AG20443 (cell line): Measurements from ENCODE around the gene NLRP6.
"Not testable (repeated sequence)": the region's sequence is repeated elsewhere in the genome, so short reads cannot be mapped to it uniquely, and the experiment has no call there.

Experiments
- DNase-seq: peaks from one replicate; pipeline ENCODE4 v3.0.0; 2012; ENCODE audit warnings: low spot score, mixed read lengths

The NLRP6 gene

DNA sequence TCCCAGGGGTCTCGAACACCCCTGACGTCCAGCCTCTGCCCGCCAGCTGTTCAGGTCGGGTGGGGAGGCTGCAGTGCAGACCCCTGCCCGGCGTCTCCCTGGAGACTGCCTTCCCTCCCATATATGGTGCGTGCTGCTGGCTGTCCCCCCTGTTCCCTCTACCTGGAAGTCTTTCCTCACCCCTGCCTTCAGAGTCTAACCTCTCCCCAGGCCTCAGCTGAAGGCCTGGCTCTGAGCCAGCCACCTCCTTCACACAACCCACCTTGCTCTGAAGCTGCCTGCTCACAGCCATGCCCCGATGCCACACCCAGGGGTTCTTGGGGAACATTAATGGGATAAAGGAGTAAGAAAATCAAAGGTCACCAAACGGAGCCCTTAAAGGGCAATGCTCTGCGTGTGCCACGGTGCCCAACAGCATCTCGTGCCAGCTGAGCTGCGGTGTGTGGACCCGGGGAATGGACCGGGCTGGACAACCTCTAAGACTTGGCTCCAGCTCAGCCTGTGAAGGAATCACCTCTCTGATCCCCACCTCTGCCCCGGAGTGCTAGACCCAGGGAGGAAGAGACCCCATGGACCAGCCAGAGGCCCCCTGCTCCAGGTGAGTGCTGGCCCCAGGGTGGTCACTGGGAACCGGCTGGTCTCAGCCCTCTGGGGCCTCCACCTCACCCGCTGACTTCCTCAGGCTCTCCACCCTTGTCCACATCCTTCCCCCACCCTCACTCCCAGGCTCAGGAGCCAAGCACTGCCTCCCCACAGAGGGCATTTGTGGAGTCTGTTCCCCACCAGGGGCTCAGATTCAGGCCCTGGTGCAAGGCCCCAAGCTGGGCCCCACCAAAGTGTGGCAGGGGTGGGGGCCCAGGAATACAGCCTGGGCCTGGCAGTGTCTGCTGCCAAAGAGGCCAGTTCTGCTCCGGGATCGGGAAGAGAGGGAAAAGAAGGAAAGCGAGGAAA, at the start of gene NLRP6:
TSS of gene NLRP6 (plus strand) at position 407 of the 951 bp plus-strand sequence. CDS start at position 570, 163 bp downstream.
- no peak for DNase-seq

DNA sequence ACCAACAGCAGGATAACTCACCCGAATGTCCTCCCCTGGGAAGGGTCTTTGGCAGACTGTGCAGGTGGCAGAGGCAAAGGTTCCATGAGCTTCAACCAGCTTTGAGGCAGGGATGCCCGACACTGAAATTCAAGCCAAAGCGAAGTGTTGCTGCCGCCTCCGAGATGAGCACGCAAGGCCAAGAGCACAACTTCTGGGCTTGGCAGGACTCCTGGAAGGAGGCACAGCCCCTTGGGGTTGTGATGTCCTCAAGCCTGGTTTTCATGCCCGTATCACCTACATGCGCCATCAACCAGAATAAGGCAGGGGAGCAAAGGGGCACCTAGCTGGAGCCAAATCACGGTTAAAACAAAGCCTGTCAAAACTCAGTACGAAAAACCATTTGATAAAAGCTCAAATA, 47.8 kb upstream of the NLRP6 start:
- DNase-seq: no peak

GRCh38 chr11:232783-233565, 45.2 kb upstream of the NLRP6 start:
- no peak for DNase-seq

DNA sequence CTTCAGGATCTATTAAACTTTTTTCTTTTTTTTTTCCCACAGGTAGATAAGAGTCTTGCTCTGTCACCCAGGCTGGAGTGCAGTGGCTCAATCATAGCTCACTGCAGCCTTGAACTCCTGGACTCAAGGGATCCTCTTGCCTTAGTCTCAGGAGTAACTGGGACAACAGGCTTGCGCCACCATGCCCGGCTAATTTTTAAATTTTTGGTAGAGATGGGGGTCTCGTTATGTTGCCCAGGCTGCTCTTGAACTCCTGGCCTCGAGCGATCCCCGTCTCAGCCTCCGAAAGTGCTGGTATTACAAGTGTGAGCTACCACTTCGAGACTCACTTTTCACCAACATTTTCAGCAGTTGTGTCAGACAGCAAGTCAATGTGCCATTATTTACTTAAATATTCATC, 43.0 kb upstream of the NLRP6 start:
- DNase-seq: no peak

GRCh38 chr11:235609-235996, 42.6 kb upstream of the NLRP6 start:
- no peak for DNase-seq

GRCh38 chr11:235997-236773, 42.0 kb upstream of the NLRP6 start, which contains the start of gene SIRT3:
Gene SIRT3, minus strand, starts transcription at chr11:236342. Its CDS starts 14 bp downstream, at chr11:236328.
- peak; percentile 98 for DNase-seq

- DNase-seq: peak; percentile 97
Measured at GRCh38 chr11:236774-237767, 41.1 kb upstream of the NLRP6 start, which contains the start of gene PSMD13. Gene PSMD13, plus strand, starts transcription at chr11:236976. Its CDS starts 74 bp downstream, at chr11:237050.

DNA sequence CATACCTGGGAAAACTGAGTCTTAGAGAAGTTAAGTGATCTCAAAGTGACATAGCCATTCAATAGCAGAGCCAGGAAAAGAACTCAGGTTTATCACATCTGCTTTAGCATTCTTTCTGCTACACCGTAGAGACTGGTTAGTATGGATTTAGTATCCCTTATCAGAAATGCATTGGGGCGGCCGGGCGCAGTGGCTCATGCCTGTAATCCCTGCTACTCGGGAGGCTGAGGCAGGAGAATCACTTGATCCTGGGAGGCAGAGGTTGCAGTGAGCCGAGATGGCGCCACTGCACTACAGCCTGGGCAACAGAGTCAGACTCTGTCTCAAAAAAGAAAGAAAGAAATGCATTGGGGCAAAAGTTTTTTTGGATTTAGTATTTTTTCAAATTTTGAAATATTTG, 39.9 kb upstream of the NLRP6 start:
- not testable (repeated sequence) for DNase-seq

DNA sequence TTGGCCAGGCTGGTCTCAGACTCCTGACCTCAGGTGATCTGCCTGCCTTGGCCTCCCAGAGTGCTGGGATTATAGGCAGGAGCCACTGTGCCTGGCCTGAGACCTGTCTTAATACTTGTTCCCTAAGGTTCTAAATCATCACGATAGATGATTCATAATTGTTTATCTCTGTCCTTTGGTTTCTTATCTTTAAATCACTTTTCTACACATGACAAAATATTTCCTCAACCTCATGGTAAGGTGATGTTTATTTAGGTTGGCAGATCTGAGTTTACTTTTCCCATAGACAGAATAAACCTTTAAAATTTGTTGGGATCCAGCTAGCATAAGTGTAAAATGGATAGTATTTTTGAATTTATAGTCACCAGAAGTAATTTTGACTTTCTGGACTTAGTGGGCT, 37.9 kb upstream of the NLRP6 start:
- DNase-seq: no peak

GRCh38 chr11:241634-242033, 36.6 kb upstream of the NLRP6 start:
- no peak for DNase-seq

DNA sequence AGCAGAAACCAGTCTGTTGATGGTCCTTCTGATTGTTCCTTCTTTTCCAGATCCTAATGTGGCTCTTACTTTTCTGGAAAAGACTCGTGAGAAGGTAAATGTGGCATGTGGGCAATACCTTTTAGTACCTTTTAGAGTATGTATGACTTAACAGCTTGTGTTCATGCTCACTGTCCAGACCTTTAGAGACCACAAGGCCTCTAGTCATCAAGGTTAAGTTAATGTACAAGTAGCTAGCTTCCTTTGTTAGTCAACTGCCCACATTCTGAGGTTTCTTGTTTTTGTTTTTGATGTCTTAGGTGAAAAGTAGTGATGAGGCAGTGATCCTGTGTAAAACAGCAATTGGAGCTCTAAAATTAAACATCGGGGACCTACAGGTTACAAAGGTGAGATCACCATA, 33.8 kb upstream of the NLRP6 start:
- DNase-seq: no peak

DNA sequence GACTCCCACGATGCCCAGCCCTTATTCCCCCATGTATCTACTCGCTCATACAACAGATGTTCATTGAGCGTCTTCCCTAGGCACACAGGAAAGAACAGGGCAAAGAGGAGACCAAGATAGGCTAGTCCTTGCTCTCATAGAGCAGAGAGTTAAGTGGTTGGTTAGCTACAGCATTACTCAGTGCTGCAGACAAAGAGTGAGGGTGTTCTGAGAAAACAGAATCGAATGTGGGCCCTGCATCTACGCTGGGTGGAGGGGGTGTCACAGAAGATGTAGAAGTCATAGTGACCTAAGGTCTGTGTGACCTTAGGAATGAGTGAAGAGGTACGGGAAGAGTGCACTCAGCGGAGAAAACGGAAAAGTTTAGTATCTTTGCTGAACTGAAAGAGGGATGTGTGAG, 29.1 kb upstream of the NLRP6 start:
- DNase-seq: no peak

GRCh38 chr11:250274-250673, 27.9 kb upstream of the NLRP6 start:
- DNase-seq: no peak

DNA sequence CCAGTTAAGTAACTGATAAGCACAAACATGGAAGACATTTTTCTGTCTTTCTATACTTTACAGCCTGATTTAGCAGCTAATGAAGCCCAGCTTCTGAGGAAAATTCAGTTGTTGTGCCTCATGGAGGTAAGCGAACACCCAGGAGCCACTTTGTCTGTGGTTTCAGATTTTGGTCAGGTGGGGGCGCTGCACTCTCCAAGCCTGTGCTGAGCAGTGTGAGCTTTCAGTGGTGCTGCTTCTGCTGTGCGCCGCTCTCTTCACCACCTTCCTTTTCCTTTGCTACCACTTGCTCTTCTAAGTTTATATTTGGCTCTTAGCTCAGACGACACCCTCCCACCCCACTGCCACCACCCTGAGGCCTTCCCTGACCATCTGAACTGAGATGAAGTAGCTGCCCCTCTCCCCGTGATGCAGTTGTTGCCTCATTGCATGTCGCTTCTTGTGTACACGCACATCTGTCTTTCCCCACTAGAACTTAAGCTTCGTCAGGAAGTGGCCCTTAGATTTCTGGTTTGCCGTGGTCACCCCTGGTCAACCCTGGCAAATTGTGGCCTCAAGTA, 27.4 kb upstream of the NLRP6 start:
- DNase-seq: peak; percentile 67

DNA sequence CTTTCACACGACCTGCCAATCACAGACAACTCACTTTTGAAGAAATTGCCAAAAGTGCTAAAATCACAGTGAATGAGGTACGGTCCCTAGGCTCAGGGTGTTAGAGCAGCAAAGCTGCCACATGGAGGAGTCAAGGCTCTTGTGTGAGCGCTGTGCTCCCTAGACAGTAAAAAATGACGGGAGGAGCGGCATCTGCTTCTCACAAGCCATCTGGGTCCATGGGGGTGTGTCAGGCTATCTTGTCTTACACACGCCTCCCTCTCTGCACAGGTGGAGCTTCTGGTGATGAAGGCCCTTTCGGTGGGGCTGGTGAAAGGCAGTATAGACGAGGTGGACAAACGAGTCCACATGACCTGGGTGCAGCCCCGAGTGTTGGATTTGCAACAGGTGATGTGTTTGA, 26.7 kb upstream of the NLRP6 start:
- DNase-seq: no peak

- DNase-seq: no peak
Measured at GRCh38 chr11:252666-253065, 25.5 kb upstream of the NLRP6 start.

DNA sequence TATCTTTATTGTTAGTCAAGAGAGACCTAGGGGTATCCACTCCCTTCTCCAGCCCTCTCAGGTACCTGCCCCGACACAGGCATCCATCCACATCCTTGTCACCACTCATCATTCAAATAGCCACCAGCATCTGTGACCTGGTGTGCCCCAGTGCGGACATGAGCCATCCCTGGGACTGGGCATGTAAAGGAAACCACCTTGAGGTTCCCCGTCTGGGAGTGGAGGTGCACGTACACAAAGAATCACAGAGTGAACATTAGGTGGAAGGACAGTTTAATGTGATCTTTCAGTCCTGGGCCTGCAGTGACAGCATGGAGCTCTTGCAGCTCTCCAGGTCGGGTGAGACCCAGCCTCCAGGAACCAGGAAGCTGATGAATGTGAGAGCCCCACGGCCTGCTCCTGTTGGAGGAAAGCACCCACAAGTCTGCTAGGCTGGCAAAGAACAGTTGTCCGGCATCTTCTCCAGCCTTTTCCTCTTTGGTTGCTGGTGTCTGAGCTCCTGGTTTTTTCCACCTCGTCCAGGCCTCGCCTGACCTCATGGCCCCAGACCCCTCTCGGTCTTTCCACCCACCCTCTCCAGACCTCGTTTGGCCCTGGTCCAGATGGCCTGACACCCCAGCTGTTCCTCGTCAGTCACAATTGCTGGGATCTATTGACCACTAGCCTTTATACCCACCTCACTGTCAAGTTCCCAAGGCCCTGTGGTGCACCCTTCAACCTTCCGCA, 24.9 kb upstream of the NLRP6 start:
- DNase-seq: no peak

DNA sequence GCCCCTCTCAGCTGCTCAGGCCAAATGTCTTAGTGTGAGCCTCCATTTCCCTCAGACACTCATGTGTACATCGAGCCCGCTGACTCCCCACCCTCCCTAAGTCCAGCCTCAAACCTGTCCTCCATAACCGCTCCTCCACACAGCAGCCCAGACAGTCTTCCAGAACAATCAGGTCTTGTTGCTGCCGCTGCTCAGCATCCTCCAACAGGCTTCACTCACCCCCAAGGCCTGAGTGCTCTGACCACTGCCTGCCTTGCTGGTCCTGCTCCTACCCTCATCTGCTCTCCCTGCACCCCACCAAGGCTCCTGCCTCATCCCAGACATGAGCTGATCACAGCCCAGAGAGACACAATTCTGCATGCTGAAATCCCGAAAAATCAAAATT, 24.3 kb upstream of the NLRP6 start:
- DNase-seq: no peak

- DNase-seq: no peak
Measured at GRCh38 chr11:255176-255575, 23.0 kb upstream of the NLRP6 start.

- DNase-seq: no peak
Measured at GRCh38 chr11:255816-256215, 22.4 kb upstream of the NLRP6 start.
